ENCODE data around the gene TTC8. TPM values are rescaled to one million over a fixed set of nuclear protein-coding genes. Genes with fewer than 3 reads are reported as not detected.

The TTC8 gene
- total and polyA plus RNA-seq, 2 donors (not counting 3 experiments of a cell fraction or from before 2014, with no cell fraction given), result 11.9 to 16.3 TPM

- no peaks in the 10 kb centered on the region for H4K20me1 ChIP-seq (replicated peaks; ENCODE audit: control insufficient read depth, extremely low read depth, insufficient read depth, low read length)
- intact Hi-C loops (cut with micrococcal nuclease) (no loop called here), dilution Hi-C loops (cut with MboI; ENCODE audit: extremely low pct_ligation_motif_present, low sequenced_read_pairs) (no loop called here)
- H2AFZ ChIP-seq (ENCODE audit: low read depth, low read length), result no peak overlapping the region
- H3K4me3 ChIP-seq (replicated peaks in 1 of 3; ENCODE audit: insufficient read depth in 1 of 3, low read depth in 1 of 3, low read length in 3 of 3), result no peak overlapping the region
- TF ChIP-seq MYC (IDR thresholded peaks at IDR 0.05; ENCODE audit: low read depth, low read length), result no peak
- TF ChIP-seq, protein P1, sequence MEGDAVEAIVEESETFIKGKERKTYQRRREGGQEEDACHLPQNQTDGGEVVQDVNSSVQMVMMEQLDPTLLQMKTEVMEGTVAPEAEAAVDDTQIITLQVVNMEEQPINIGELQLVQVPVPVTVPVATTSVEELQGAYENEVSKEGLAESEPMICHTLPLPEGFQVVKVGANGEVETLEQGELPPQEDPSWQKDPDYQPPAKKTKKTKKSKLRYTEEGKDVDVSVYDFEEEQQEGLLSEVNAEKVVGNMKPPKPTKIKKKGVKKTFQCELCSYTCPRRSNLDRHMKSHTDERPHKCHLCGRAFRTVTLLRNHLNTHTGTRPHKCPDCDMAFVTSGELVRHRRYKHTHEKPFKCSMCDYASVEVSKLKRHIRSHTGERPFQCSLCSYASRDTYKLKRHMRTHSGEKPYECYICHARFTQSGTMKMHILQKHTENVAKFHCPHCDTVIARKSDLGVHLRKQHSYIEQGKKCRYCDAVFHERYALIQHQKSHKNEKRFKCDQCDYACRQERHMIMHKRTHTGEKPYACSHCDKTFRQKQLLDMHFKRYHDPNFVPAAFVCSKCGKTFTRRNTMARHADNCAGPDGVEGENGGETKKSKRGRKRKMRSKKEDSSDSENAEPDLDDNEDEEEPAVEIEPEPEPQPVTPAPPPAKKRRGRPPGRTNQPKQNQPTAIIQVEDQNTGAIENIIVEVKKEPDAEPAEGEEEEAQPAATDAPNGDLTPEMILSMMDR (IDR thresholded peaks at IDR 0.05; ENCODE audit: extremely low read depth in 1 of 2, insufficient read depth in 1 of 2, low read depth in 1 of 2, low read length in 2 of 2), result no peak
- TF ChIP-seq FOS (IDR thresholded peaks at IDR 0.05; ENCODE audit: borderline replicate concordance, insufficient read depth, low read length), result no peak
- TF ChIP-seq JUN (IDR thresholded peaks at IDR 0.05; ENCODE audit: borderline replicate concordance, insufficient read depth, insufficient read length, low read depth), result no peak
- no peak for TF ChIP-seq EZH2 (IDR thresholded peaks at IDR 0.05; ENCODE audit: borderline replicate concordance, low read depth, low read length, severe bottlenecking)
- no peak for TF ChIP-seq GATA2 (IDR thresholded peaks at IDR 0.05; ENCODE audit: insufficient read depth, insufficient read length, low read depth, low read length)
- TF ChIP-seq POLR2AphosphoS5 (IDR thresholded peaks at IDR 0.05; ENCODE audit: insufficient read depth, low read depth, low read length), result no peak
- no peak for TF ChIP-seq MAX (IDR thresholded peaks at IDR 0.05; ENCODE audit: insufficient read depth, insufficient read length)
- TF ChIP-seq POLR2A (IDR thresholded peaks at IDR 0.05; ENCODE audit: low read depth, low read length), result no peak
- no TSS peak for BruUV-seq (replicated peaks)
- no peak overlapping the region for H3K27ac ChIP-seq (ENCODE audit: insufficient read depth, low read depth, low read length)
- POLR2A ChIA-PET, result no interaction called here
- no peaks in the 10 kb centered on the region for H3K4me1 ChIP-seq (ENCODE audit: control insufficient read depth, extremely low read depth, insufficient read depth, low read length)
- H3K27me3 ChIP-seq (ENCODE audit: control insufficient read depth in 2 of 2, insufficient read depth in 2 of 2, low read length in 2 of 2), result no peaks in the 10 kb centered on the region
- H3K79me2 ChIP-seq (ENCODE audit: control insufficient read depth, insufficient read depth, low read length), result no peaks in the 10 kb centered on the region
- no peaks in the 10 kb centered on the region for H3K9me3 ChIP-seq (replicated peaks; ENCODE audit: control insufficient read depth, insufficient read depth, low read length)
- no peaks in the 10 kb centered on the region for H3K9me1 ChIP-seq (replicated peaks; ENCODE audit: control insufficient read depth, extremely low read depth, insufficient read depth, low read length)
- H3K9ac ChIP-seq (replicated peaks; ENCODE audit: extremely low read depth, insufficient read depth, low read length), result no peak overlapping the region
- H3K36me3 ChIP-seq (ENCODE audit: control insufficient read depth in 2 of 2, extremely low read depth in 1 of 2, insufficient read depth in 2 of 2, low read length in 2 of 2), result no peaks in the 10 kb centered on the region
- CTCF ChIA-PET, result interaction anchor here (1.3 to 6.0 kb wide), 2 partner anchors 12 to 15 kb away, joined by 5 to 27 read pairs; partner anchors contain the start of gene TTC8
- FAIRE-seq (no peak), DNase-seq (ENCODE audit: low read depth, low spot score) (no peak)
- H3K4me2 ChIP-seq (ENCODE audit: insufficient read depth, low read length), result no peak overlapping the region
These were observed 17.3 kb downstream of the TTC8 start for GRCh38 chr14:88841741-88842140.
